Panc1 (cell line): ENCODE data around the gene SCN2A.

Source experiments
- POLR2AphosphoS5 ChIP-seq: IDR thresholded peaks from 2 replicates; pipeline ENCODE4 v1.6.1; 2012; ENCODE audit warnings: mild to moderate bottlenecking, low read depth, low read length, moderate library complexity
- TF ChIP-seq, protein P1 (sequence below): fragments of 450-650 bp; IDR thresholded peaks from 2 replicates; pipeline ENCODE4 v1.5.1; 2017; ENCODE audit warnings: mild to moderate bottlenecking

DNA sequence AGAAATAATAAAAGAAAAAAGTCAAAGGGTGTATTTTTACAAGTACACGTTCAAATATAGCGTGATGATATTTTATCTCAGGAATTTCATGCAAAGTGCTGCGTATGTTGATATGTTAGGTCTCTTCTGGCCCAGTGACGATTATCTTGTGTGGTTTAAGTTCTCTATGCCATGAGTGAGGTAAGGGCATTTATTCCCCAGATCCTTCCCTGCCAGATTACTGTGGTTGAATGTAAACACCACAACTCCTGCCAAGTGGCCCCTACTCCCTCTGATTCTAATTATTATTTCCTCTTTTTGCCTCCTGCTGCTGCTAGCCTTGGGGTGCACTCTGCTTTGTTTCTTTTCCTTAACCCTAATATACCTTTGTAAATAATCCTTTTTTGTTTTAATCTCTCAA, 12.2 kb downstream of the SCN2A start:
- TF ChIP-seq, protein P1, sequence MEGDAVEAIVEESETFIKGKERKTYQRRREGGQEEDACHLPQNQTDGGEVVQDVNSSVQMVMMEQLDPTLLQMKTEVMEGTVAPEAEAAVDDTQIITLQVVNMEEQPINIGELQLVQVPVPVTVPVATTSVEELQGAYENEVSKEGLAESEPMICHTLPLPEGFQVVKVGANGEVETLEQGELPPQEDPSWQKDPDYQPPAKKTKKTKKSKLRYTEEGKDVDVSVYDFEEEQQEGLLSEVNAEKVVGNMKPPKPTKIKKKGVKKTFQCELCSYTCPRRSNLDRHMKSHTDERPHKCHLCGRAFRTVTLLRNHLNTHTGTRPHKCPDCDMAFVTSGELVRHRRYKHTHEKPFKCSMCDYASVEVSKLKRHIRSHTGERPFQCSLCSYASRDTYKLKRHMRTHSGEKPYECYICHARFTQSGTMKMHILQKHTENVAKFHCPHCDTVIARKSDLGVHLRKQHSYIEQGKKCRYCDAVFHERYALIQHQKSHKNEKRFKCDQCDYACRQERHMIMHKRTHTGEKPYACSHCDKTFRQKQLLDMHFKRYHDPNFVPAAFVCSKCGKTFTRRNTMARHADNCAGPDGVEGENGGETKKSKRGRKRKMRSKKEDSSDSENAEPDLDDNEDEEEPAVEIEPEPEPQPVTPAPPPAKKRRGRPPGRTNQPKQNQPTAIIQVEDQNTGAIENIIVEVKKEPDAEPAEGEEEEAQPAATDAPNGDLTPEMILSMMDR = no peak
- TF ChIP-seq POLR2AphosphoS5 = no peak
